ENCODE measurements around the gene OSBPL3. TPM values are rescaled to one million over a fixed set of nuclear protein-coding genes. Genes with fewer than 3 reads are reported as not detected.

Gene OSBPL3
- total and polyA plus RNA-seq, 2 donors (not counting 1 experiment from before 2014, with no cell fraction given), result 22.7 to 70.2 TPM

DNA sequence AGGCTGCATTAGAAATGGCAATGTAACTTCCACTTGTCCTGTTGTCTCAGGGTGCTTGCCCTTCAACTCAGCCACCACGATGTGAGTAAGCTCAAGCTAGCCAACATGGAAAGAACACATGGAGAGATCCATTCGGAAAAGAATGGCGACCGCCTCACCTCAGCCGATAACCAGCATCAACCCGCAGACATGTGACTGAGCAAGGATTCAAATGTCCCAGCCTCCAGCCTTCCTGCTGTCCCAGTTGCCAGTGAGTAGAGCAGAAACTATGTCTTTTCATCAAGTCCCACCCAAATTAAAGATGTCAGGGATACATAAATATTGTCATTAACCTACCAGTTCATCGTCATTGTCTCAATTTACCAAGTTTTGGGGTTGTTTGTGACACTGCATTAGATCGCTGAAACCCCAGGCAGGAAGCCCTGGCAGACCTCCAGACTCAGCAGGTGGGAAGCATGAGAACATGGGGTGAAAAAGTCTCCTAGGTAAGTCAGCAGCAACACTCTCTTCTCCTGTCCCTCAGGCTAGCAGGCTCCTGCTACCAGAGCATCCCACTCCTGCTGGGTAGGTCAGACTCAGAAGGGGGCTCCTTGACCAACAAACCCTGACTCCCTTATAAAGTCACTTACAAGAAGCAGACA is 67.0 kb downstream of the OSBPL3 start:
- H3K4me1 ChIP-seq (ENCODE audit: control insufficient read depth, extremely low read depth, insufficient read depth, low read length), result peaks cover 6% of the 10 kb centered on the region
- H2AFZ ChIP-seq (ENCODE audit: low read length), result no peak overlapping the region
- peaks cover 40% of the 10 kb centered on the region for H3K79me2 ChIP-seq (ENCODE audit: control insufficient read depth, insufficient read depth, low read length)
- no peaks in the 10 kb centered on the region for H3K9me3 ChIP-seq (ENCODE audit: control insufficient read depth, insufficient read depth, low read depth, low read length)
- no peaks in the 10 kb centered on the region for H3K36me3 ChIP-seq (ENCODE audit: control insufficient read depth, insufficient read depth, low read length)
- no peak overlapping the region for H3K9ac ChIP-seq (ENCODE audit: insufficient read depth, low read length)
- H3K4me2 ChIP-seq (ENCODE audit: extremely low read depth, insufficient read depth, low read length), result no peak overlapping the region
- H3K27ac ChIP-seq (ENCODE audit: insufficient read depth, low read length), result no peak overlapping the region
- H3K4me3 ChIP-seq (replicated peaks in 1 of 4; ENCODE audit: control extremely low read depth in 1 of 4, insufficient read depth in 1 of 4, low read depth in 3 of 4, low read length in 4 of 4), result no peak overlapping the region
- TF ChIP-seq, protein P1, sequence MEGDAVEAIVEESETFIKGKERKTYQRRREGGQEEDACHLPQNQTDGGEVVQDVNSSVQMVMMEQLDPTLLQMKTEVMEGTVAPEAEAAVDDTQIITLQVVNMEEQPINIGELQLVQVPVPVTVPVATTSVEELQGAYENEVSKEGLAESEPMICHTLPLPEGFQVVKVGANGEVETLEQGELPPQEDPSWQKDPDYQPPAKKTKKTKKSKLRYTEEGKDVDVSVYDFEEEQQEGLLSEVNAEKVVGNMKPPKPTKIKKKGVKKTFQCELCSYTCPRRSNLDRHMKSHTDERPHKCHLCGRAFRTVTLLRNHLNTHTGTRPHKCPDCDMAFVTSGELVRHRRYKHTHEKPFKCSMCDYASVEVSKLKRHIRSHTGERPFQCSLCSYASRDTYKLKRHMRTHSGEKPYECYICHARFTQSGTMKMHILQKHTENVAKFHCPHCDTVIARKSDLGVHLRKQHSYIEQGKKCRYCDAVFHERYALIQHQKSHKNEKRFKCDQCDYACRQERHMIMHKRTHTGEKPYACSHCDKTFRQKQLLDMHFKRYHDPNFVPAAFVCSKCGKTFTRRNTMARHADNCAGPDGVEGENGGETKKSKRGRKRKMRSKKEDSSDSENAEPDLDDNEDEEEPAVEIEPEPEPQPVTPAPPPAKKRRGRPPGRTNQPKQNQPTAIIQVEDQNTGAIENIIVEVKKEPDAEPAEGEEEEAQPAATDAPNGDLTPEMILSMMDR (conservative IDR thresholded peaks at IDR 0.05 in 1 of 2, IDR thresholded peaks at IDR 0.05 in 1 of 2; ENCODE audit: low read depth in 1 of 2, low read length in 2 of 2), result no peak
- TF ChIP-seq EZH2 (IDR thresholded peaks at IDR 0.05; ENCODE audit: low read length, missing control alignments), result no peak
- no peaks in the 10 kb centered on the region for H4K20me1 ChIP-seq (ENCODE audit: control insufficient read depth, extremely low read depth, insufficient read depth, low read length)
- DNase-seq (ENCODE audit: low read depth in 2 of 2), result no peak
- H3K27me3 ChIP-seq (ENCODE audit: control insufficient read depth, insufficient read depth, low read length), result no peaks in the 10 kb centered on the region

GRCh38 chr7:24912424-24912823 is 67.6 kb downstream of the OSBPL3 start:
- Histone ChIP-seq H3K4me3 (replicated peaks in 1 of 4; ENCODE audit: control extremely low read depth in 1 of 4, insufficient read depth in 1 of 4, low read depth in 3 of 4, low read length in 4 of 4) (no peak overlapping the region), H3K79me2 (ENCODE audit: control insufficient read depth, insufficient read depth, low read length) (peaks cover 38% of the 10 kb centered on the region), H3K9me3 (ENCODE audit: control insufficient read depth, insufficient read depth, low read depth, low read length) (no peaks in the 10 kb centered on the region), H3K27me3 (ENCODE audit: control insufficient read depth, insufficient read depth, low read length) (no peaks in the 10 kb centered on the region), H3K36me3 (ENCODE audit: control insufficient read depth, insufficient read depth, low read length) (no peaks in the 10 kb centered on the region), H2AFZ (ENCODE audit: low read length) (no peak overlapping the region), H3K27ac (ENCODE audit: insufficient read depth, low read length) (no peak overlapping the region), H3K4me2 (ENCODE audit: extremely low read depth, insufficient read depth, low read length) (no peak overlapping the region), H4K20me1 (ENCODE audit: control insufficient read depth, extremely low read depth, insufficient read depth, low read length) (no peaks in the 10 kb centered on the region), H3K4me1 (ENCODE audit: control insufficient read depth, extremely low read depth, insufficient read depth, low read length) (peaks cover 2% of the 10 kb centered on the region), H3K9ac (ENCODE audit: insufficient read depth, low read length) (no peak overlapping the region)
- DNase-seq (ENCODE audit: low read depth in 2 of 2), result no peak
- no peak for TF ChIP-seq EZH2 (IDR thresholded peaks at IDR 0.05; ENCODE audit: low read length, missing control alignments)
- TF ChIP-seq, protein P1 (conservative IDR thresholded peaks at IDR 0.05 in 1 of 2, IDR thresholded peaks at IDR 0.05 in 1 of 2; ENCODE audit: low read depth in 1 of 2, low read length in 2 of 2), result no peak

DNA sequence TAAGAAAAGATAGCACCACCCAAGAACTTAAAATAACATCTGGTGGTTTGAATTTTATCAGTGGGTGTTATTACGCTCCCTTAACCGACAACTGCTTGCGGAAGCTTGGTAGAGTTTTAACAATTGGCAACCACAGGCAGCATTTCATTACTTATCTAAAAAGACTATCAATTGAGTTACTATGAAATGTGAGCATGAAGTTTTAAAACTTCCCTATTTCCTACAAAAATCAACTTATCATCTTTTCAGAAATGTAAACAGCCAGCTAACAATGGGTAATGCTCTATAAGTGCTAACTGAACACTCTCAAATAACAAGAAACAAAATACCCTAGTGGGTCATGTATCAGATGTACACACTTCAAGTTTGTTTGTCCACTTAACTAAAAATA is 68.8 kb downstream of the OSBPL3 start:
- H3K4me2 ChIP-seq (ENCODE audit: extremely low read depth, insufficient read depth, low read length), result no peak overlapping the region
- H4K20me1 ChIP-seq (ENCODE audit: control insufficient read depth, extremely low read depth, insufficient read depth, low read length), result no peaks in the 10 kb centered on the region
- peak in 1 of 2 donors; percentile 74 for DNase-seq (ENCODE audit: low read depth in 2 of 2)
- TF ChIP-seq, protein P1 (conservative IDR thresholded peaks at IDR 0.05 in 1 of 2, IDR thresholded peaks at IDR 0.05 in 1 of 2; ENCODE audit: low read depth in 1 of 2, low read length in 2 of 2), result no peak
- no peak for TF ChIP-seq EZH2 (IDR thresholded peaks at IDR 0.05; ENCODE audit: low read length, missing control alignments)
- no peak overlapping the region for H3K27ac ChIP-seq (ENCODE audit: insufficient read depth, low read length)
- no peaks in the 10 kb centered on the region for H3K36me3 ChIP-seq (ENCODE audit: control insufficient read depth, insufficient read depth, low read length)
- H3K27me3 ChIP-seq (ENCODE audit: control insufficient read depth, insufficient read depth, low read length), result no peaks in the 10 kb centered on the region
- no peak overlapping the region for H3K9ac ChIP-seq (ENCODE audit: insufficient read depth, low read length)
- H3K9me3 ChIP-seq (ENCODE audit: control insufficient read depth, insufficient read depth, low read depth, low read length), result no peaks in the 10 kb centered on the region
- H3K4me1 ChIP-seq (ENCODE audit: control insufficient read depth, extremely low read depth, insufficient read depth, low read length), result peaks cover 2% of the 10 kb centered on the region
- peaks cover 35% of the 10 kb centered on the region for H3K79me2 ChIP-seq (ENCODE audit: control insufficient read depth, insufficient read depth, low read length)
- H2AFZ ChIP-seq (ENCODE audit: low read length), result no peak overlapping the region
- no peak overlapping the region for H3K4me3 ChIP-seq (replicated peaks in 1 of 4; ENCODE audit: control extremely low read depth in 1 of 4, insufficient read depth in 1 of 4, low read depth in 3 of 4, low read length in 4 of 4)

Measured in fibroblast of lung (primary cell).